Neural progenitor cell (in vitro differentiated cells): Measurements from ENCODE around the gene F5. TPM values are rescaled to one million over a fixed set of nuclear protein-coding genes. Genes with fewer than 3 reads are reported as not detected.

Experiments
- DNase-seq: peaks from one replicate; pipeline ENCODE4 v3.0.0-alpha.2; 2016; ENCODE audit warnings: low spot score
- H2AFZ ChIP-seq: fragments of 200-600 bp; sonication (generic); replicated peaks from 2 replicates; pipeline ENCODE4 v1.6.1; 2016; ENCODE audit warnings: antibody characterized with exemption
- H3F3A ChIP-seq: fragments of 200-600 bp; sonication (generic); 2 replicates; pipeline ENCODE4 v1.6.1; 2016; ENCODE audit warnings: antibody characterized with exemption, low read depth
- H3K27ac ChIP-seq: fragments of 200-600 bp; sonication (generic); 2 replicates; pipeline ENCODE4 v1.5.1; 2016; ENCODE audit warnings: mild to moderate bottlenecking
- H3K27me3 ChIP-seq: fragments of 200-600 bp; sonication (generic); 2 replicates; pipeline ENCODE4 v1.6.1; 2016; ENCODE audit warnings: mild to moderate bottlenecking, moderate library complexity
- H3K36me3 ChIP-seq: fragments of 200-600 bp; sonication (generic); 2 replicates; pipeline ENCODE4 v1.5.1; 2016
- H3K4me1 ChIP-seq: fragments of 200-600 bp; sonication (generic); 2 replicates; pipeline ENCODE4 v1.6.1; 2016; ENCODE audit warnings: mixed run types
- H3K4me2 ChIP-seq: fragments of 200-600 bp; sonication (generic); 2 replicates; pipeline ENCODE4 v1.6.1; 2016
- H3K4me3 ChIP-seq: fragments of 200-600 bp; sonication (generic); 2 replicates; pipeline ENCODE4 v1.5.1; 2016
- H3K79me2 ChIP-seq: fragments of 200-600 bp; sonication (generic); 2 replicates; pipeline ENCODE4 v1.6.1; 2016; ENCODE audit warnings: low read depth
- H3K9ac ChIP-seq: fragments of 200-600 bp; sonication (generic); 2 replicates; pipeline ENCODE4 v1.6.1; 2016
- H3K9me3 ChIP-seq: fragments of 200-600 bp; sonication (generic); 2 replicates; pipeline ENCODE4 v1.5.1; 2016; ENCODE audit warnings: low read depth
- H4K20me1 ChIP-seq: fragments of 200-600 bp; sonication (generic); 2 replicates; pipeline ENCODE4 v1.6.1; 2016; ENCODE audit warnings: low read depth
- H3K27ac Mint-ChIP-seq: 3 replicates; pipeline ENCODE4 v1.8.0; 2021; ENCODE audit warnings: mixed read lengths
- H3K27me3 Mint-ChIP-seq: 2 replicates; pipeline ENCODE4 v1.8.0; 2022; ENCODE audit warnings: low read depth, mild to moderate bottlenecking, inconsistent platforms, moderate library complexity, mixed read lengths; ENCODE audit not compliant: insufficient read depth
- H3K36me3 Mint-ChIP-seq: 3 replicates; pipeline ENCODE4 v1.8.0; 2021; ENCODE audit warnings: mixed read lengths
- H3K4me1 Mint-ChIP-seq: 3 replicates; pipeline ENCODE4 v1.8.0; 2021; ENCODE audit warnings: mixed read lengths
- H3K4me3 Mint-ChIP-seq: 3 replicates; pipeline ENCODE4 v1.8.0; 2021; ENCODE audit warnings: mild to moderate bottlenecking, moderate library complexity, mixed read lengths
- H3K9me3 Mint-ChIP-seq: 3 replicates; pipeline ENCODE4 v1.8.0; 2020; ENCODE audit warnings: mixed read lengths
- CTCF ChIP-seq: fragments of 200-600 bp; sonication (generic); IDR thresholded peaks from 2 replicates; pipeline ENCODE4 v1.5.1; 2017; ENCODE audit warnings: antibody characterized with exemption, mild to moderate bottlenecking
- EZH2 ChIP-seq: fragments of 200-600 bp; sonication (generic); IDR thresholded peaks from 2 replicates; pipeline ENCODE4 v1.6.1; 2017; ENCODE audit warnings: antibody characterized with exemption, mild to moderate bottlenecking, moderate library complexity
- EZH2phosphoT487 ChIP-seq: fragments of 200-600 bp; sonication (generic); IDR thresholded peaks from 2 replicates; pipeline ENCODE4 v1.6.1; 2017; ENCODE audit warnings: antibody characterized with exemption
- total RNA-seq: library from RNA; depleted of rRNA; stranded (reverse); fragments of >200 nt; gene quantifications from 2 replicates; pipeline ENCODE4 v1.2.3, GENCODE V29; 2015; ENCODE audit warnings: low replicate concordance

Gene F5
- total RNA-seq, 1 donor from 2014 or later: not detected

DNA sequence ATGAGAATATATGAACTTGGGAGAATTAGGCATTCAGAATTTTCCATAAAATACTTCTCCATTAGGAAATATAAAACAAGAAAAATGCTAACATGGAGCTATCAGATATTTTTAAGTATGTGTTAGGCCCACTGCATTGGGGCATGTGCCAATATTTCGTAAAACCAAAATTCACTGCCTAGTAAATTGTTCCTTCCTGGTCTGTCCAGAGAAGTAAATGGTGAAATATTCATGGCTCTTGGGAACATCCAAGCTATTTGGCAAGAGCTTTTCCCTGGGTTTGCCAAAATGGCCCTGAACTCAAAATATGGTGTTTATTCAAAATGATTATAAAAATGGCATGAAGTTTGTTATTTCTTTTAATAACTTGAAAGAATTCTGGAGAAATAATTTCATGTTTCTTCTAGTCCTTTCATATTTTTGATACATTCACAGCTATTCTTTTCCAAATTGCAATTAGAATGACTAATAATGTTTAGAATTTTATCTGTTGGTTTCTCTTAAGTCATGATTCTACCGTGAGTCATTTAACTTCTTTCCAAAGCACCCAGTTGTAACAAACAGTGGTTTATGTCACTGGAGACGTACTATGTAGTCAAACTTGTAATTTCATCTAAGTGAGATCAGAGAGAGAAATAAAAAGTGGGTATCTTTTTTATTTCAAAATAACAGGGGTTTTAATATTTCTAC, 74.8 kb downstream of the F5 start:
- H2AFZ ChIP-seq: no peak overlapping the region
- TF ChIP-seq EZH2: no peak
- no peak for TF ChIP-seq CTCF
- no peak for TF ChIP-seq EZH2phosphoT487
- no peaks in the 10 kb centered on the region for H3K27me3 ChIP-seq
- H3K4me1 Mint-ChIP-seq: no peaks in the 10 kb centered on the region
- H3K4me3 Mint-ChIP-seq: no peak overlapping the region
- no peaks in the 10 kb centered on the region for H3K27me3 Mint-ChIP-seq
- no peaks in the 10 kb centered on the region for H3K9me3 ChIP-seq
- H3K9me3 Mint-ChIP-seq: no peaks in the 10 kb centered on the region
- no peak overlapping the region for H3K4me3 ChIP-seq
- no peak overlapping the region for H3K27ac Mint-ChIP-seq
- H3K4me1 ChIP-seq: no peaks in the 10 kb centered on the region
- H4K20me1 ChIP-seq: no peaks in the 10 kb centered on the region
- H3K27ac ChIP-seq: no peak overlapping the region
- no peaks in the 10 kb centered on the region for H3K79me2 ChIP-seq
- no peak overlapping the region for H3K4me2 ChIP-seq
- no peaks in the 10 kb centered on the region for H3K36me3 ChIP-seq
- H3K9ac ChIP-seq: no peak overlapping the region
- H3F3A ChIP-seq: no peaks in the 10 kb centered on the region
- no peaks in the 10 kb centered on the region for H3K36me3 Mint-ChIP-seq
- DNase-seq: no peak

- H3K4me3 ChIP-seq: no peak overlapping the region
- Mint-ChIP-seq H3K27ac (no peak overlapping the region), H3K36me3 (no peaks in the 10 kb centered on the region), H3K4me3 (no peak overlapping the region), H3K4me1 (no peaks in the 10 kb centered on the region), H3K9me3 (no peaks in the 10 kb centered on the region), H3K27me3 (no peaks in the 10 kb centered on the region)
- no peak overlapping the region for H3K4me2 ChIP-seq
- no peaks in the 10 kb centered on the region for H3K4me1 ChIP-seq
- TF ChIP-seq EZH2: no peak
- no peak for TF ChIP-seq CTCF
- TF ChIP-seq EZH2phosphoT487: no peak
- H3K36me3 ChIP-seq: no peaks in the 10 kb centered on the region
- H4K20me1 ChIP-seq: no peaks in the 10 kb centered on the region
- no peak overlapping the region for H3K27ac ChIP-seq
- H2AFZ ChIP-seq: no peak overlapping the region
- no peaks in the 10 kb centered on the region for H3K9me3 ChIP-seq
- H3K79me2 ChIP-seq: no peaks in the 10 kb centered on the region
- no peaks in the 10 kb centered on the region for H3K27me3 ChIP-seq
- H3F3A ChIP-seq: no peaks in the 10 kb centered on the region
- no peak overlapping the region for H3K9ac ChIP-seq
- DNase-seq: no peak
Measured at GRCh38 chr1:169510060-169510459, 76.2 kb downstream of the F5 start.

- H3F3A ChIP-seq: no peaks in the 10 kb centered on the region
- no peaks in the 10 kb centered on the region for H3K9me3 Mint-ChIP-seq
- TF ChIP-seq EZH2phosphoT487: no peak
- TF ChIP-seq CTCF: no peak
- no peak for TF ChIP-seq EZH2
- H3K27ac Mint-ChIP-seq: no peak overlapping the region
- no peaks in the 10 kb centered on the region for H4K20me1 ChIP-seq
- H3K4me3 Mint-ChIP-seq: no peak overlapping the region
- no peaks in the 10 kb centered on the region for H3K4me1 Mint-ChIP-seq
- H3K27me3 ChIP-seq: no peaks in the 10 kb centered on the region
- H3K36me3 ChIP-seq: no peaks in the 10 kb centered on the region
- H2AFZ ChIP-seq: no peak overlapping the region
- H3K4me2 ChIP-seq: no peak overlapping the region
- H3K9me3 ChIP-seq: no peaks in the 10 kb centered on the region
- no peaks in the 10 kb centered on the region for H3K4me1 ChIP-seq
- no peak for DNase-seq
- H3K27me3 Mint-ChIP-seq: no peaks in the 10 kb centered on the region
- H3K79me2 ChIP-seq: no peaks in the 10 kb centered on the region
- H3K27ac ChIP-seq: no peak overlapping the region
- no peaks in the 10 kb centered on the region for H3K36me3 Mint-ChIP-seq
- H3K9ac ChIP-seq: no peak overlapping the region
- H3K4me3 ChIP-seq: no peak overlapping the region
Measured at GRCh38 chr1:169509354-169509753, 76.9 kb downstream of the F5 start.
